ENCODE data around the gene GDPD4.

The GDPD4 gene

GRCh38 chr11:77212314-77213007 lies 89.0 kb downstream of the GDPD4 start:
- no peaks in the 10 kb centered on the region; the same call in 1 of the 2 replicates for H3K36me3 ChIP-seq
- DNase-seq: no peak
- no peaks in the 10 kb centered on the region for H3K9me3 ChIP-seq
- no peaks in the 10 kb centered on the region; the same call in 1 of the 2 replicates for H3K27me3 ChIP-seq
- H3K4me3 ChIP-seq (ENCODE audit: low read depth, low read length): no peak overlapping the region
- H3K4me1 ChIP-seq: no peaks in the 10 kb centered on the region
- no peak for TF ChIP-seq CTCF (IDR thresholded peaks at IDR 0.05; ENCODE audit: low read depth, low read length)

- DNase-seq: no peak
- TF ChIP-seq CTCF (IDR thresholded peaks at IDR 0.05; ENCODE audit: low read depth, low read length): no peak
- no peak overlapping the region for H3K4me3 ChIP-seq (ENCODE audit: low read depth, low read length)
- no peaks in the 10 kb centered on the region for H3K9me3 ChIP-seq
- no peaks in the 10 kb centered on the region; the same call in 1 of the 2 replicates for H3K36me3 ChIP-seq
- H3K27me3 ChIP-seq: no peaks in the 10 kb centered on the region; the same call in 1 of the 2 replicates
- H3K4me1 ChIP-seq: no peaks in the 10 kb centered on the region
These were observed 89.8 kb downstream of the GDPD4 start for GRCh38 chr11:77211594-77212251.

- Histone ChIP-seq H3K27me3 (no peaks in the 10 kb centered on the region; the same call in 1 of the 2 replicates), H3K9me3 (no peaks in the 10 kb centered on the region), H3K4me1 (no peaks in the 10 kb centered on the region), H3K36me3 (no peaks in the 10 kb centered on the region; the same call in 1 of the 2 replicates), H3K4me3 (ENCODE audit: low read depth, low read length) (no peak overlapping the region)
- TF ChIP-seq CTCF (IDR thresholded peaks at IDR 0.05; ENCODE audit: low read depth, low read length): no peak
- DNase-seq: no peak
These were observed 90.4 kb downstream of the GDPD4 start for GRCh38 chr11:77211040-77211451.

- no peak overlapping the region for H3K4me3 ChIP-seq (ENCODE audit: low read depth, low read length)
- no peak for TF ChIP-seq CTCF (IDR thresholded peaks at IDR 0.05; ENCODE audit: low read depth, low read length)
- no peak for DNase-seq
- no peaks in the 10 kb centered on the region for H3K4me1 ChIP-seq
- H3K36me3 ChIP-seq: no peaks in the 10 kb centered on the region; the same call in 1 of the 2 replicates
- no peaks in the 10 kb centered on the region for H3K9me3 ChIP-seq
- H3K27me3 ChIP-seq: no peaks in the 10 kb centered on the region; the same call in 1 of the 2 replicates
These were observed 91.8 kb downstream of the GDPD4 start for GRCh38 chr11:77209663-77210062.

GRCh38 chr11:77208535-77208934 lies 93.0 kb downstream of the GDPD4 start:
- no peak for TF ChIP-seq CTCF (IDR thresholded peaks at IDR 0.05; ENCODE audit: low read depth, low read length)
- Histone ChIP-seq H3K27me3 (no peaks in the 10 kb centered on the region), H3K4me3 (ENCODE audit: low read depth, low read length) (no peak overlapping the region), H3K9me3 (no peaks in the 10 kb centered on the region), H3K4me1 (no peaks in the 10 kb centered on the region), H3K36me3 (no peaks in the 10 kb centered on the region)
- no peak for DNase-seq
